DND-41 (cell line): ENCODE data around the gene TOGARAM2.

Experiments used
- ATAC-seq: fragments of 200-7000 bp; cut with Tn5 transposase; 3 replicates; pipeline ENCODE4 v1.9.1; 2021; ENCODE audit warnings: low read depth; ENCODE audit not compliant: insufficient read depth
- DNase-seq: peaks from one replicate; pipeline ENCODE4 v3.0.0-alpha.2; 2020
- H2AFZ ChIP-seq: 2 replicates; pipeline ENCODE4 v1.6.0; 2012; ENCODE audit warnings: low read depth, low read length
- H3K27ac ChIP-seq: 2 replicates; pipeline ENCODE4 v1.5.1; 2012; ENCODE audit warnings: low read length, inconsistent platforms
- H3K27me3 ChIP-seq: fragments of 200-600 bp; sonication (generic); 2 replicates; pipeline ENCODE4 v1.6.0; 2012; ENCODE audit warnings: low read length, mild to moderate bottlenecking, inconsistent platforms; ENCODE audit not compliant: insufficient read depth, poor library complexity
- H3K36me3 ChIP-seq: 2 replicates; pipeline ENCODE4 v1.5.1; 2012; ENCODE audit warnings: low read length, inconsistent platforms; ENCODE audit not compliant: insufficient read depth
- H3K4me1 ChIP-seq: 2 replicates; pipeline ENCODE4 v1.5.1; 2012; ENCODE audit warnings: mild to moderate bottlenecking, low read length; ENCODE audit not compliant: insufficient read depth
- H3K4me2 ChIP-seq: 2 replicates; pipeline ENCODE4 v1.6.0; 2012; ENCODE audit warnings: mild to moderate bottlenecking, moderate library complexity, low read length, inconsistent platforms; ENCODE audit not compliant: insufficient read depth
- H3K4me3 ChIP-seq, 2 experiments: fragments of 200-600 bp in 1 of 2; shearing (Covaris generic) in 1 of 2; 2 replicates each; pipeline ENCODE4 v1.5.1; 2012 to 2016; ENCODE audit warnings: inconsistent platforms in 2 of 2, low read length in 2 of 2, mild to moderate bottlenecking in 2 of 2, low read depth in 1 of 2, moderate library complexity in 1 of 2
- H3K79me2 ChIP-seq: 2 replicates; pipeline ENCODE4 v1.6.0; 2012; ENCODE audit warnings: low read length, inconsistent platforms; ENCODE audit not compliant: insufficient read depth
- H3K9ac ChIP-seq: 2 replicates; pipeline ENCODE4 v1.6.0; 2012; ENCODE audit warnings: low read depth, mild to moderate bottlenecking, inconsistent platforms, low read length, moderate library complexity
- H3K9me3 ChIP-seq: 2 replicates; pipeline ENCODE4 v1.5.1; 2012; ENCODE audit warnings: low read length, moderate library complexity, mild to moderate bottlenecking, inconsistent platforms; ENCODE audit not compliant: insufficient read depth, severe bottlenecking
- H4K20me1 ChIP-seq: 2 replicates; pipeline ENCODE4 v1.6.0; 2012; ENCODE audit warnings: low read length; ENCODE audit not compliant: insufficient read depth
- EZH2 ChIP-seq: IDR thresholded peaks from 3 replicates; pipeline ENCODE4 v1.6.1; 2012; ENCODE audit warnings: borderline replicate concordance, low read depth, mild to moderate bottlenecking, moderate library complexity, low read length, inconsistent platforms; ENCODE audit not compliant: severe bottlenecking
- TF ChIP-seq, protein P1 (sequence below): IDR thresholded peaks from 2 replicates; pipeline ENCODE4 v1.5.1; 2012; ENCODE audit warnings: borderline replicate concordance, low read length, moderate library complexity, mild to moderate bottlenecking; ENCODE audit not compliant: poor library complexity, severe bottlenecking; ENCODE audit errors: extremely low read depth

Gene TOGARAM2

DNA sequence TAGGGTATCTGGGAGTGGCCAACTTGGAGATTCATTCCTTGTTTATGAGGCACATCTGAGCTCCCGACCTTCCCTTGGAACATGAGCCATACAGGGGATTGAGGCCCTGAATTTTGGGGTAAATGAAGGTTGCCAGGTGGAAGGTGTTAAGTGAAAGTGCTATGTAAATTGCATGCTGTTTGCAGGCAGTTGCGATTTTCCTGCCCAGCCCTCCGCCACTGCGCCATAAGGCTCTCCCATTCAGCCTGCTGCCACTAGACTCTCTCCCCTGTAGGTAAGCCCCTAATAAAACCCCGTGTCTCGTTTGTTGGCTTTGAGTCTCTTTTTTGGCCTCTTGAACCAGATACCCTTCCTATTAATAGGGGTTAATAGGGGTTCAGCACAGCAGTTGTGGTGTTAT is 59.5 kb downstream of the TOGARAM2 start:
- ATAC-seq (no peak), DNase-seq (no peak)
- Histone ChIP-seq H3K27me3 (peaks cover 5% of the 10 kb centered on the region), H3K27ac (no peak overlapping the region), H3K4me2 (no peak overlapping the region), H3K79me2 (no peaks in the 10 kb centered on the region), H3K4me1 (no peaks in the 10 kb centered on the region), H4K20me1 (no peaks in the 10 kb centered on the region), H3K36me3 (no peaks in the 10 kb centered on the region), H3K4me3 (no peak overlapping the region), H3K9me3 (no peaks in the 10 kb centered on the region), H3K9ac (no peak overlapping the region), H2AFZ (no peak overlapping the region)
- TF ChIP-seq, protein P1, sequence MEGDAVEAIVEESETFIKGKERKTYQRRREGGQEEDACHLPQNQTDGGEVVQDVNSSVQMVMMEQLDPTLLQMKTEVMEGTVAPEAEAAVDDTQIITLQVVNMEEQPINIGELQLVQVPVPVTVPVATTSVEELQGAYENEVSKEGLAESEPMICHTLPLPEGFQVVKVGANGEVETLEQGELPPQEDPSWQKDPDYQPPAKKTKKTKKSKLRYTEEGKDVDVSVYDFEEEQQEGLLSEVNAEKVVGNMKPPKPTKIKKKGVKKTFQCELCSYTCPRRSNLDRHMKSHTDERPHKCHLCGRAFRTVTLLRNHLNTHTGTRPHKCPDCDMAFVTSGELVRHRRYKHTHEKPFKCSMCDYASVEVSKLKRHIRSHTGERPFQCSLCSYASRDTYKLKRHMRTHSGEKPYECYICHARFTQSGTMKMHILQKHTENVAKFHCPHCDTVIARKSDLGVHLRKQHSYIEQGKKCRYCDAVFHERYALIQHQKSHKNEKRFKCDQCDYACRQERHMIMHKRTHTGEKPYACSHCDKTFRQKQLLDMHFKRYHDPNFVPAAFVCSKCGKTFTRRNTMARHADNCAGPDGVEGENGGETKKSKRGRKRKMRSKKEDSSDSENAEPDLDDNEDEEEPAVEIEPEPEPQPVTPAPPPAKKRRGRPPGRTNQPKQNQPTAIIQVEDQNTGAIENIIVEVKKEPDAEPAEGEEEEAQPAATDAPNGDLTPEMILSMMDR = no peak
- TF ChIP-seq EZH2 = no peak

DNA sequence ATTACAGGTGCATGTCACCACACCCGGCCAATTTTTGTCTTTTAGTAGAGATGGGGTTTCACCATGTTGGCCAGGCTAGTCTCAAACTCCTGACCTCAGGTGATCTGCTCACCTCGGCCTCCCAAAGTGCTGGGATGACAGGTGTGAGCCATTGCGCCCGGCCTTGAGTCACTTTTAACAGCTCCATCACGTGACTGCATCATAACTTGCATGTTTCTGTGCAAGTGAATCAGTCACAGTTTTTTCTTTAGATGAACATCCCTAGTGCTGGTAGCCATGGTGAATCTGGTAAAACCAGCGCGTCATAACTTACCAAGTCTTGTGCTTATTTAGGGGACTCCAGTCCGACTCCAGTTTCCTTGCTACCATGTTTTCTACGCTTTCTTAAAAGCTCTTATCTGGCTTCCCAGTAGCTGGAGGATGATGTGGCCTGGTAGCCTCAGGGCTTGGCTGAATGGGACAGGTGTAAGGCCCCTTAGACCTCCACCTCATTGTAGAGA is 60.1 kb downstream of the TOGARAM2 start:
- no peak for TF ChIP-seq EZH2
- TF ChIP-seq, protein P1 = no peak
- no peak for ATAC-seq

DNA sequence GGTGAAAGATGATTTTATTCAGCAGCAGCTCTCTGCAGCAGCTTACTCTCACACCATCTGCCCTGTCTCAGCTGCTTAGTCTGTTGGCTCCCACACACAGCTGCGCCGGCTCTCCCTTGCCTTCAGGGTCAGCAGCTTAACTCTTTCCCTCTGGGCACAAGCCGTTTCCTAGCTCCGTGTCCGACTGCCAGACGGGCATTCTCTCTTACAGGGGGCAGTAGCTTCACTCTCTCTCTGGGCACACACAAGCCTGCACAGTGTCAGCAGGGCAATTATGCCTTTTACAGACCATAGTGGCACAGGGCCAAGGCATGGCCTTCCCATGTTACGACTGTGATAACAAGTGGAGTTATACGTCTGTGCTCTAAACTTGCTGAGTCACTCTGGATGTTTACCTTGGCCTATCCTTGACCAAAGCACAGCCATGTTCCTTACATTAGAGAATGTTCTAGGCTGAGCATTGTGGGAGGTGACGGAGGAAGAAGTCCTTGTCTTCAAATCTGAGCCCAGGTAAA is 61.5 kb downstream of the TOGARAM2 start:
- TF ChIP-seq, protein P1 = no peak
- no peak for TF ChIP-seq EZH2
- no peak overlapping the region for H2AFZ ChIP-seq
- no peaks in the 10 kb centered on the region for H3K4me1 ChIP-seq
- H3K9ac ChIP-seq = no peak overlapping the region
- H4K20me1 ChIP-seq = no peaks in the 10 kb centered on the region
- no peaks in the 10 kb centered on the region for H3K79me2 ChIP-seq
- no peak overlapping the region for H3K4me3 ChIP-seq
- no peak overlapping the region for H3K4me2 ChIP-seq
- ATAC-seq (no peak), DNase-seq (no peak)
- no peak overlapping the region for H3K27ac ChIP-seq
- H3K9me3 ChIP-seq = no peaks in the 10 kb centered on the region
- no peaks in the 10 kb centered on the region for H3K36me3 ChIP-seq
- peaks cover 5% of the 10 kb centered on the region for H3K27me3 ChIP-seq

More for the DNA sequence above, 60.1 kb downstream of the TOGARAM2 start:
- H2AFZ ChIP-seq = no peak overlapping the region
- H3K9me3 ChIP-seq = no peaks in the 10 kb centered on the region
- H3K9ac ChIP-seq = no peak overlapping the region
- no peaks in the 10 kb centered on the region for H4K20me1 ChIP-seq
- H3K36me3 ChIP-seq = no peaks in the 10 kb centered on the region
- H3K4me3 ChIP-seq = no peak overlapping the region
- H3K4me1 ChIP-seq = no peaks in the 10 kb centered on the region
- no peak overlapping the region for H3K27ac ChIP-seq
- H3K4me2 ChIP-seq = no peak overlapping the region
- peaks cover 5% of the 10 kb centered on the region for H3K27me3 ChIP-seq
- no peaks in the 10 kb centered on the region for H3K79me2 ChIP-seq
- no peak for DNase-seq

- H3K36me3 ChIP-seq = no peaks in the 10 kb centered on the region
- H2AFZ ChIP-seq = no peak overlapping the region
- H3K79me2 ChIP-seq = no peaks in the 10 kb centered on the region
- H3K27me3 ChIP-seq = peaks cover 4% of the 10 kb centered on the region
- no peak overlapping the region for H3K4me3 ChIP-seq
- no peaks in the 10 kb centered on the region for H3K4me1 ChIP-seq
- ATAC-seq (no peak), DNase-seq (no peak)
- H3K9ac ChIP-seq = no peak overlapping the region
- TF ChIP-seq, protein P1 = no peak
- no peak for TF ChIP-seq EZH2
- no peaks in the 10 kb centered on the region for H4K20me1 ChIP-seq
- no peak overlapping the region for H3K27ac ChIP-seq
- no peaks in the 10 kb centered on the region for H3K9me3 ChIP-seq
- H3K4me2 ChIP-seq = no peak overlapping the region
Observed at GRCh38 chr2:29044459-29044858, 63.4 kb downstream of the TOGARAM2 start.
